C4-2B (cell line): ENCODE data around the gene RNF115.

Source experiments
- ZFX ChIP-seq: fragments of 450-650 bp; IDR thresholded peaks from 2 replicates; pipeline ENCODE4 v1.6.1; 2017
- TF ChIP-seq, protein P1 (sequence below): fragments of 450-650 bp; conservative IDR thresholded peaks from 2 replicates; pipeline ENCODE4 v1.5.1; 2017; ENCODE audit warnings: mild to moderate bottlenecking

GRCh38 chr1:145858901-145859490 lies 35.1 kb upstream of the RNF115 start, which contains the start of gene PIAS3:
- TF ChIP-seq, protein P1, sequence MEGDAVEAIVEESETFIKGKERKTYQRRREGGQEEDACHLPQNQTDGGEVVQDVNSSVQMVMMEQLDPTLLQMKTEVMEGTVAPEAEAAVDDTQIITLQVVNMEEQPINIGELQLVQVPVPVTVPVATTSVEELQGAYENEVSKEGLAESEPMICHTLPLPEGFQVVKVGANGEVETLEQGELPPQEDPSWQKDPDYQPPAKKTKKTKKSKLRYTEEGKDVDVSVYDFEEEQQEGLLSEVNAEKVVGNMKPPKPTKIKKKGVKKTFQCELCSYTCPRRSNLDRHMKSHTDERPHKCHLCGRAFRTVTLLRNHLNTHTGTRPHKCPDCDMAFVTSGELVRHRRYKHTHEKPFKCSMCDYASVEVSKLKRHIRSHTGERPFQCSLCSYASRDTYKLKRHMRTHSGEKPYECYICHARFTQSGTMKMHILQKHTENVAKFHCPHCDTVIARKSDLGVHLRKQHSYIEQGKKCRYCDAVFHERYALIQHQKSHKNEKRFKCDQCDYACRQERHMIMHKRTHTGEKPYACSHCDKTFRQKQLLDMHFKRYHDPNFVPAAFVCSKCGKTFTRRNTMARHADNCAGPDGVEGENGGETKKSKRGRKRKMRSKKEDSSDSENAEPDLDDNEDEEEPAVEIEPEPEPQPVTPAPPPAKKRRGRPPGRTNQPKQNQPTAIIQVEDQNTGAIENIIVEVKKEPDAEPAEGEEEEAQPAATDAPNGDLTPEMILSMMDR: no peak
- no peak for TF ChIP-seq ZFX
